ENCODE results near the gene GSK3A.

- no peak for TF ChIP-seq CTCF (conservative IDR thresholded peaks at IDR 0.05; ENCODE audit: low read depth, low read length)
- no peak for TF ChIP-seq EZH2 (IDR thresholded peaks at IDR 0.05; ENCODE audit: low read length, unreplicated experiment)
- TF ChIP-seq EZH2phosphoT487 (IDR thresholded peaks at IDR 0.05; ENCODE audit: borderline replicate concordance, low read length): no peak
These were observed 37.7 kb downstream of the GSK3A start for GRCh38 chr19:42204664-42205063.
